ENCODE data around the gene DDIT3.

DDIT3 gene

DNA sequence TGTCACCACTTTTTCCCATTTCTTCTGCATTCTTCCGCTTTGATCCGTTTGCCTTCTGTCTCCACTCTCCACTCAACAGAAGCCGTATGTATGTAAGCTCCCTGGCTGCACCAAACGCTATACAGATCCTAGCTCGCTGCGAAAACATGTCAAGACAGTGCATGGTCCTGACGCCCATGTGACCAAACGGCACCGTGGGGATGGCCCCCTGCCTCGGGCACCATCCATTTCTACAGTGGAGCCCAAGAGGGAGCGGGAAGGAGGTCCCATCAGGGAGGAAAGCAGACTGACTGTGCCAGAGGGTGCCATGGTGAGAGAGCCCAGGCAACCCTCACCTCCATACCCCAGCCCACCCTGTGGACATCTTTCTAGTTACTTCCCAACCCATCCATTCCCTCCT lies 52.4 kb downstream of the DDIT3 start:
- TF ChIP-seq, protein P1, sequence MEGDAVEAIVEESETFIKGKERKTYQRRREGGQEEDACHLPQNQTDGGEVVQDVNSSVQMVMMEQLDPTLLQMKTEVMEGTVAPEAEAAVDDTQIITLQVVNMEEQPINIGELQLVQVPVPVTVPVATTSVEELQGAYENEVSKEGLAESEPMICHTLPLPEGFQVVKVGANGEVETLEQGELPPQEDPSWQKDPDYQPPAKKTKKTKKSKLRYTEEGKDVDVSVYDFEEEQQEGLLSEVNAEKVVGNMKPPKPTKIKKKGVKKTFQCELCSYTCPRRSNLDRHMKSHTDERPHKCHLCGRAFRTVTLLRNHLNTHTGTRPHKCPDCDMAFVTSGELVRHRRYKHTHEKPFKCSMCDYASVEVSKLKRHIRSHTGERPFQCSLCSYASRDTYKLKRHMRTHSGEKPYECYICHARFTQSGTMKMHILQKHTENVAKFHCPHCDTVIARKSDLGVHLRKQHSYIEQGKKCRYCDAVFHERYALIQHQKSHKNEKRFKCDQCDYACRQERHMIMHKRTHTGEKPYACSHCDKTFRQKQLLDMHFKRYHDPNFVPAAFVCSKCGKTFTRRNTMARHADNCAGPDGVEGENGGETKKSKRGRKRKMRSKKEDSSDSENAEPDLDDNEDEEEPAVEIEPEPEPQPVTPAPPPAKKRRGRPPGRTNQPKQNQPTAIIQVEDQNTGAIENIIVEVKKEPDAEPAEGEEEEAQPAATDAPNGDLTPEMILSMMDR (IDR thresholded peaks at IDR 0.05; ENCODE audit: low read length), result no peak
- H3F3A ChIP-seq (ENCODE audit: insufficient read depth, low read length), result no peaks in the 10 kb centered on the region
- H4K20me1 ChIP-seq (ENCODE audit: insufficient read depth, low read length), result no peaks in the 10 kb centered on the region
- peaks cover 6% of the 10 kb centered on the region for H3K4me1 ChIP-seq (ENCODE audit: insufficient read depth, low read length, severe bottlenecking)
- H2AFZ ChIP-seq (ENCODE audit: low read length), result no peak overlapping the region
- no peak overlapping the region for H3K9ac ChIP-seq (ENCODE audit: low read length)
- no peak overlapping the region for H3K4me2 ChIP-seq (ENCODE audit: low read length)
- H3K4me3 ChIP-seq (ENCODE audit: low read depth, low read length, poor library complexity, severe bottlenecking), result no peak overlapping the region
- H3K79me2 ChIP-seq (ENCODE audit: insufficient read depth, low read length), result no peaks in the 10 kb centered on the region
- peaks cover 7% of the 10 kb centered on the region; the same call in 1 of the 2 replicates for H3K27me3 ChIP-seq (ENCODE audit: insufficient read depth, low read length)
- no peaks in the 10 kb centered on the region for H3K9me3 ChIP-seq (ENCODE audit: low read length)
- no peaks in the 10 kb centered on the region; the same call in 1 of the 2 replicates for H3K36me3 ChIP-seq (ENCODE audit: insufficient read depth, low read length)
- H3K27ac ChIP-seq (ENCODE audit: low read depth, low read length, poor library complexity, severe bottlenecking), result no peak overlapping the region
- H3K9me2 ChIP-seq (ENCODE audit: low read depth, low read length), result no peaks in the 10 kb centered on the region

DNA sequence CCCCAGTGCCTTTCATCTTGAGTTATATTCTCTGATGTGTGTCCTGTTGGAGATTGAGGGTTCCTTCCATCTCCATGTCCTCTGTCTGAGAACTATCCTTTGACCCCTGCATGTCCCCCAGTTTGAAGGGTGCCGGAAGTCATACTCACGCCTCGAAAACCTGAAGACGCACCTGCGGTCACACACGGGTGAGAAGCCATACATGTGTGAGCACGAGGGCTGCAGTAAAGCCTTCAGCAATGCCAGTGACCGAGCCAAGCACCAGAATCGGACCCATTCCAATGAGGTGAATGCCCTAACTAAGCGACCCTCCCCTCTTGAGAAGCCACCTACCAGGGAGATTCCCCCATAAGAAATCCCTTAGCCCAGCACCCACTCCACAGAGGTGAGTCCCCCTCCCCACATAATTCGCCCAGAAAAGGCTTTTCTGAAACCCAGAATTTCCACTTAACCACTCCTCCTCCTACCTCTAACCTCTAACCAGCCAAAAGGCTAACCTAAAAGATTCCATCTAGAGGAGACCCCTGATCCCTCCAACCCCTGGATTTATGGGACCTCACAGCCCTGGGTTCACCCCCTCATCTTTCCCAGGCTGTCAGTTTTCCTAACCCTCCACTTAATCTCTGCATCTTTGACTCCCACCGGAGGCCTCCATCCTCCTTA lies 53.0 kb downstream of the DDIT3 start:
- Histone ChIP-seq H3K27ac (ENCODE audit: low read depth, low read length, poor library complexity, severe bottlenecking) (no peak overlapping the region), H2AFZ (ENCODE audit: low read length) (no peak overlapping the region), H3K9ac (ENCODE audit: low read length) (no peak overlapping the region), H3F3A (ENCODE audit: insufficient read depth, low read length) (no peaks in the 10 kb centered on the region), H3K9me2 (ENCODE audit: low read depth, low read length) (no peaks in the 10 kb centered on the region), H3K79me2 (ENCODE audit: insufficient read depth, low read length) (no peaks in the 10 kb centered on the region), H3K4me3 (ENCODE audit: low read depth, low read length, poor library complexity, severe bottlenecking) (no peak overlapping the region), H4K20me1 (ENCODE audit: insufficient read depth, low read length) (no peaks in the 10 kb centered on the region), H3K4me2 (ENCODE audit: low read length) (no peak overlapping the region), H3K27me3 (ENCODE audit: insufficient read depth, low read length) (peaks cover 7% of the 10 kb centered on the region; the same call in 1 of the 2 replicates), H3K4me1 (ENCODE audit: insufficient read depth, low read length, severe bottlenecking) (peaks cover 6% of the 10 kb centered on the region), H3K36me3 (ENCODE audit: insufficient read depth, low read length) (no peaks in the 10 kb centered on the region; the same call in 1 of the 2 replicates), H3K9me3 (ENCODE audit: low read length) (no peaks in the 10 kb centered on the region)
- no peak for TF ChIP-seq EZH2 (IDR thresholded peaks at IDR 0.05; ENCODE audit: borderline replicate concordance, low read length)
- TF ChIP-seq, protein P1 (IDR thresholded peaks at IDR 0.05; ENCODE audit: low read length), result no peak
